Measurements from ENCODE around the gene SLC4A3.

DNA sequence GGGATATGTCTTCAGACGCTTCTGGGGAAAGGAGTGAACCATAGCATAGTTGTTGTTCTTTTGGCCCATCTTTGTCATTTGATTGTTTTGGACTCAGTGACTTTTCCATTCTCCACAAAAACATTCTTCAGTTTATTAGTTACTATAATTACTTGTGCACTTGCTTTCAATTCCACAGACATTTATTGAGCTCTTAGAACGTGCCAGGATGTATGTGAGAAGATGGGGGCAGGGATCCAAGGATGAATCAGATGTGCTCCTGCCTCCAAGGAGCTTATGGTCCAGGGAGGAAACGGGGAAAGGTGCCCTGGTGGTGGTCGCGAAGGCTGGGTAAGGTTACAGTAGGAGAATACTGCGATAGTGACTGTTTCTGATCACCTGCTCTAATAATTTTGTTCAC, 6.9 kb upstream of the SLC4A3 start:
- TF ChIP-seq, protein P1, sequence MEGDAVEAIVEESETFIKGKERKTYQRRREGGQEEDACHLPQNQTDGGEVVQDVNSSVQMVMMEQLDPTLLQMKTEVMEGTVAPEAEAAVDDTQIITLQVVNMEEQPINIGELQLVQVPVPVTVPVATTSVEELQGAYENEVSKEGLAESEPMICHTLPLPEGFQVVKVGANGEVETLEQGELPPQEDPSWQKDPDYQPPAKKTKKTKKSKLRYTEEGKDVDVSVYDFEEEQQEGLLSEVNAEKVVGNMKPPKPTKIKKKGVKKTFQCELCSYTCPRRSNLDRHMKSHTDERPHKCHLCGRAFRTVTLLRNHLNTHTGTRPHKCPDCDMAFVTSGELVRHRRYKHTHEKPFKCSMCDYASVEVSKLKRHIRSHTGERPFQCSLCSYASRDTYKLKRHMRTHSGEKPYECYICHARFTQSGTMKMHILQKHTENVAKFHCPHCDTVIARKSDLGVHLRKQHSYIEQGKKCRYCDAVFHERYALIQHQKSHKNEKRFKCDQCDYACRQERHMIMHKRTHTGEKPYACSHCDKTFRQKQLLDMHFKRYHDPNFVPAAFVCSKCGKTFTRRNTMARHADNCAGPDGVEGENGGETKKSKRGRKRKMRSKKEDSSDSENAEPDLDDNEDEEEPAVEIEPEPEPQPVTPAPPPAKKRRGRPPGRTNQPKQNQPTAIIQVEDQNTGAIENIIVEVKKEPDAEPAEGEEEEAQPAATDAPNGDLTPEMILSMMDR (IDR thresholded peaks at IDR 0.05): no peak
- no peak for TF ChIP-seq POLR2A (IDR thresholded peaks at IDR 0.05)

Data from lower leg skin (tissue), 3 donors.